Measurements from ENCODE around the gene RMI1.

DNA sequence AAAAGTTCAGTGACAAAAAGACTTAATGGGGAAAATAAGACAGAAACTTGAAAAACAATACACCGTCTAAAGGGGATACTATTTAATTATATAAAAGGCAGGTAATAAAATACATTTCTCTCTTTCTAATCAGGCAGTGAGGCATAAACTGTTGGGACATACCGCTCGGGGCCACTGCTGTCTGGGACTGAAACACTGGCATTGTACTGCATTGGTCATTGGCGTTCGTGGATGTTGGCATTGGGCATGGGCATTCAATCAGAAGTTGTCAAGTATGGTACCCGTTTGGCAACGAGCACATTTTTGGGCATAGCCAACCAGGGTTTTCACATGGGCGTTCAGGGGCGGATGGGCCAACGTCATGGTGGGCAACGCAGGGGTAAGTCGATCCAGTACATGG lies 5.3 kb upstream of the RMI1 start:
- TF ChIP-seq, protein P1, sequence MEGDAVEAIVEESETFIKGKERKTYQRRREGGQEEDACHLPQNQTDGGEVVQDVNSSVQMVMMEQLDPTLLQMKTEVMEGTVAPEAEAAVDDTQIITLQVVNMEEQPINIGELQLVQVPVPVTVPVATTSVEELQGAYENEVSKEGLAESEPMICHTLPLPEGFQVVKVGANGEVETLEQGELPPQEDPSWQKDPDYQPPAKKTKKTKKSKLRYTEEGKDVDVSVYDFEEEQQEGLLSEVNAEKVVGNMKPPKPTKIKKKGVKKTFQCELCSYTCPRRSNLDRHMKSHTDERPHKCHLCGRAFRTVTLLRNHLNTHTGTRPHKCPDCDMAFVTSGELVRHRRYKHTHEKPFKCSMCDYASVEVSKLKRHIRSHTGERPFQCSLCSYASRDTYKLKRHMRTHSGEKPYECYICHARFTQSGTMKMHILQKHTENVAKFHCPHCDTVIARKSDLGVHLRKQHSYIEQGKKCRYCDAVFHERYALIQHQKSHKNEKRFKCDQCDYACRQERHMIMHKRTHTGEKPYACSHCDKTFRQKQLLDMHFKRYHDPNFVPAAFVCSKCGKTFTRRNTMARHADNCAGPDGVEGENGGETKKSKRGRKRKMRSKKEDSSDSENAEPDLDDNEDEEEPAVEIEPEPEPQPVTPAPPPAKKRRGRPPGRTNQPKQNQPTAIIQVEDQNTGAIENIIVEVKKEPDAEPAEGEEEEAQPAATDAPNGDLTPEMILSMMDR (IDR thresholded peaks at IDR 0.05), result no peak
- no peak for TF ChIP-seq POLR2A (IDR thresholded peaks at IDR 0.05)

Measured in right lobe of liver (tissue), 4 donors.